Stromal cell of bone marrow (primary cell): ENCODE results near the gene MCC.

Source experiments
- DNase-seq: peaks from one replicate; pipeline ENCODE4 v3.0.0-alpha.2; 2012; ENCODE audit warnings: low read depth

MCC gene

DNA sequence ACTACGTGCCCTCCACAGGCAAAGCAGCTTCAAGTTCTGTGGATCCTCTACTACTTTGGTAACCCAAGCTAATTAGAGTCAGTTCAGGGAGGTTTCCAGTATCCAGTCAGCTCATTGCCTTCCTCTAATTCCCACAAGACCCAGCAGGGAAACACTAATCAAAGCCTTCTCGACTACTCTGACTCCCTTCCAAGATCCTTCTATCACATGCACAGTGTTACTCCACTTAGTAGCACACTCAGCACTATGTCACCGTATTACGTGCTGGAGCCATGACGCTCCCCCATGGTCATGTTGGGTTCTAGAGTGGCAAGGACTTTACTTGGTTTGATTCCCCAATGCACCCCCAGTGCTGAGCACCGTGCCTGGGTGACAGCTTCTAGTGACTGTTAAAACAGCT is 458.6 kb downstream of the MCC start:
- peak; percentile 80 for DNase-seq

GRCh38 chr5:113027431-113027830 is 460.8 kb downstream of the MCC start:
- DNase-seq: no peak

DNA sequence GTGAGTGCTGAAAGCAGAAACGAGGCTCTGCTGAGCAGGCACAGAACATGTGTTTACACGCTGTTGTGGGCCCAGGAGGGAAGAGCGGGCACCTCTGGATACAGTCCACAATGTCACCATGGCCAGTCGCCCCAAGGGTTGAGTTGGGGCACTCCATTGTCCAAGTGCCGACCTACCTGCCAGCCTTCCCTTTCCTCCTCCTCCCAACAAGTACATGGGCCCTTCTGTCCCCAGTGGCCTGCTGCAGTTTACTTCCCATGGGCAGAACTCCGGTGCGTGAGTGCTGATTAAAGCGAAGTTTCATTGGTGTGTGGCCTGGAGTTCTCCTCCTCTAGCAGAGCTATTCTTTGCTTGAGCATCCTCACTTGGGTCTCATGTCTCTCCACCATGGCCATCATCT is 461.2 kb downstream of the MCC start:
- DNase-seq: no peak

GRCh38 chr5:113026211-113026610 is 462.0 kb downstream of the MCC start:
- no peak for DNase-seq

DNA sequence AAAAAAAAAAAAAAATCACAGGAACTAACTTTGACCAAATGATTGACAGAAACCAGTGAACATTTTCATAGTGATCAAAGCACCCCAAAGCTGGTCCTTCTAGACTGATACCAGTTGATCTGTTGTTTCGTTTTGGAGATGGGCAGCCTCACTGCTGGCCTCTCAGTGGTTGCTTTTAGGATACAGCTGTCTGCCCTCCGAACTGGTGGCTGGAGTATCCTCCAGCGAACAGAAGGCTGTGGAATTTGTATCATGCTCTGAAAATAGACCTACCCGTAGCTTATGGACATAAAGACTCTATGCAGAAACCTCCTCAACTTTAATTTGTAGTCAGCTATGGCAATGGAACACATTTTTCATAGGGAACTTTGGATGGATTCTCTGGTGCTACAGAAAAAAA is 462.7 kb downstream of the MCC start:
- no peak for DNase-seq

DNA sequence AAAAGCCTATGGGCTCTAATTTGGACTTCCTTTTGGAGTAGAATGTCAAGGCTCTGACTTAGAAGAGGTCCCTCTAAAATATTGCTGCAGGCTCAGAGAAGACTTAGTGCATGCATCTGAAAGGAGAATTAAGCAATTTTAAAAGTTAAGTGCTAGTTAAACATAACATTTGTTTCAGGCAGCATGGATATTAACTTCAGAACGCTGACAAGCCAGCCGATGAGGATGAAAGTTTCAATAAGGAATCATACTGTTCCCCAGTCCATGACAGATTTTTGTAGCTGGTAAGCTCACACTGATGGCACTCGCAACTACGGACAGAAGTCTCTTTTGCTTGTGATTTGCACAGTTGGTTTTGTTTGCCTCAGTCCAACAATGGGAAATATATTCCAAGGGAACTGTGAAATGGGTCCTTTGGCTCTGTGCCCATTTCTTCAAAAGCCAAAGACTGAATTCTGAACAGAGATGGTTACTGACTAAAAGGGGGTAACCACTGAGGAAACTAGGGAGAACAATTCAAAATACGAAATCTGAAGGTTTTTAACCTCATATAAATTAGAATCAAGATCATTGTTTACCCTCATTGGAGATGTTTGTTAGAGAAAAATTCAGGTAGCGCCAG is 464.1 kb downstream of the MCC start:
- no peak for DNase-seq

- no peak for DNase-seq
Observed at GRCh38 chr5:113022661-113023060, 465.6 kb downstream of the MCC start.

- DNase-seq: no peak
Observed at GRCh38 chr5:113020461-113021273, 467.6 kb downstream of the MCC start.

- no peak for DNase-seq
Observed at GRCh38 chr5:113017881-113018635, 470.2 kb downstream of the MCC start.

DNA sequence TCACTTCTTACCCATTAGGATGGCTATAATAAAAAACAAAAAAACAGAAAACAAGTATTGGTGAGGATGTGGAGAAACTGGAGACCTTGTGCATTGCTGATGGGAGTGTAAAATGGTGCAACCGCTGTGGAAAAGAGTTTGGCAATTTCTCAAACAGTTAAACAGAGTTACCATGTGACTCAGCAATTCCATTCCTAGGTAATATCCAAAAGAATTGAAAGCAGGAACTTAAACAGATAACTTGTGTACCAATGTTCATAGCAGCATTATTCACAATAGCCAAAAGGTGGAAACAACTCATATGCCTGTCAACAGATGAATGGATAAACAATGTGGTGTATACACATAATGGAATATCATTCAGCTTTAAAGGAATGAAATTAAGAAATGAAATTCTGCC is 482.8 kb downstream of the MCC start:
- DNase-seq: no peak

- no peak for DNase-seq
Observed at GRCh38 chr5:113003763-113004162, 484.5 kb downstream of the MCC start.

GRCh38 chr5:113002423-113002822 is 485.8 kb downstream of the MCC start:
- DNase-seq: no peak

GRCh38 chr5:113000466-113000865 is 487.8 kb downstream of the MCC start:
- DNase-seq: no peak

DNA sequence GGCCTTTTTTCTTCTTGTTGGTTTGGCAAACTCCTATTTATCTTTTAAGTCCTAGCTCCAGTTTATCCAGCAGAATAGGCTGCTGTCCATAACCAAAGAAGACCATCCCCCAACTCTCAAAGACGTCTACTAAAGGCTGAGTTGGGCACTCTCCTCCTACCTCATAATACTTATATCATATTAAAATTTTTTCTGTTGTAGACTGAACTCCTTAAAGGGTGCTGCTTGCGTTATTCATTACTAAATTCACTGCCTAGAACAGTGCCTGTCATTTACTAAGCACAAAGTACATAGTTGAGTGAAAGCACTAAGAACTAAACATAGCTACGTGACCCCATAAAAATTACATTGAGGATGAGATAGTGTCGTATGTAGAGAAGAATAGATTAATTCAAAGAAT is 490.0 kb downstream of the MCC start:
- DNase-seq: no peak

GRCh38 chr5:112996830-112997374 is 491.4 kb downstream of the MCC start:
- no peak for DNase-seq

GRCh38 chr5:112995764-112996618 is 492.3 kb downstream of the MCC start:
- DNase-seq: peak; percentile 48

GRCh38 chr5:112986224-112986623 is 502.0 kb downstream of the MCC start:
- no peak for DNase-seq

DNA sequence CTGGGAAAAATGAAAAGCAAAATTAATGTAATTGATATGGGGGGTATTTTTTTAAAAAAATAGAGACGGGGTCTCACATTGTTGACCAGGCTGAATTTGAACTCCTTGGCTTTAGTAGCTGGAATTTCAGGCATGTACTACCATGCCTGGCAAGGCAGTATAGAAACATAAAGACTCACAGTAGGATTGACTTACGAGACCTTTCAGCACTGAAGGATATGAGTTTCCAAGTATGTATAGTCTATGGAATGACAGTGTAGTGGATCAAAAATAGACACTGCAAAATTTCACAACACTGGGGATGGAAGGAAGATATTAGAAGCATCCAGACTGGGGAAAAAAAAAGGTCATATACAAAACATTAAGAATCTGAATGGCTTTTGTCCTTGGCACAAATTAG is 504.9 kb downstream of the MCC start:
- DNase-seq: no peak

DNA sequence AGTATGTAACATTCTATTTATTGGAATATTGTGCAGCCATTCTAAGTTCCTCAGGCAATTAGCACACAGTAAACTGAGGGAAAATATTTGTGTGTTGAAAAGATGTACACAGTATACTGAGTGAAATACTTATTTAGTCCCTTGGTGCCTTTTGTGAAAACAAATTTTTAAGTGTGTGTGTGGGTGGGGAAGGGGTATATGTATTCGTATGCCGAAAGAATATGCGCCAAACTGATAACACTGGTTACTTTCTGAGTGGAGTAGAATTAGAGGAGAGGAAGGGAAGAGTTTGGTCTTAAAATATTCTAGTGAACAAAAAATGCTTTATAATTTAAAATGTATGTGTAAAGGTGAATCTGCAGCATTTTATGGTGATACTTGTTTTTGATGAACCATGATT is 508.5 kb downstream of the MCC start:
- DNase-seq: no peak

- DNase-seq: no peak
Observed at GRCh38 chr5:112978836-112979235, 509.4 kb downstream of the MCC start.

- no peak for DNase-seq
Observed at GRCh38 chr5:112977440-112977861, 510.8 kb downstream of the MCC start.
